HG03097 (cell line): ENCODE results near the gene RNF167.

Experiments
- ATAC-seq: cut with Tn5 transposase; IDR thresholded peaks from one replicate; pipeline ENCODE4 v1.9.1; 2021; ENCODE audit not compliant: unreplicated experiment, low FRiP score

Gene RNF167

DNA sequence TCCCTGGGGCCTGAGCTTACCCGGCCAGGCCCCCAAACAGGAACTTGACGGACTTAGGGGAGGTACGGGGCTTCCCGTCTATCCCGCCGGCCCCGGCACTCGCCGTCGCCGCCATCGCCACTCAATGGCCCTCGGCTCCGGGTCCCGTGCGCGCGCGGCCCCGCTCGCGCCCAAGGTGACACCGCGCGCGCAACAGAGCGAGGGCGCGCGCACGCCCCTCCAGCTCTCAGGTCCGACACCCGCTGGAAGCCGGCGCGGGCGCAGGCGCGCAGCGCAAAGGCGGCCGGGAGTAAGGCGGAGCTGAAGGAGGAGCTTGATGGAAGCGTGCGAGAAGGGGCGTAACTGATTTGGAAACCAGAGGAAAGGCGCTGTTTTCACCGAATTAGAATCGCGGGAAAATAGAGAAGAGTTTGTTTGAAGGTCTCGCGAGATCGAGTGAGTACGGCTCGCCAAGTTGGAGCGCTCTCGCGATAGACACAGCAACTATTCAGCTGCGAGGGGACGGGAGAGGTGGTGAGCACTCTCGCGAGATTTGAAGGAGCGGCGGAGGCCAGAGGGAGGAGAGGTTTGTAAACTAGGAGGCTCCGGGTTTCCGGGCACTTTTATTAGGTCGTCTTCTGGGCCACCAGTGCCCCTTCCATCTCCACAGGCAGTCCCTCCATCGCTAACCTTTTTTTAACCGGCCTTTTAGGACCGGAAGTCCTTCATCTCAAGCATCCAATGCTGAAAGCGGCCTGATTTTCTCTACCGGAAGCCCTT, at the start of gene RNF167, which contains the start of gene SLC25A11:
Gene RNF167 (plus strand): TSS at position 473 of the 759 bp plus-strand sequence. CDS start 642 bp downstream, outside the sequence.
Gene SLC25A11 (minus strand): TSS at position 251 of the 759 bp plus-strand sequence. CDS start 136 bp downstream, at position 115.
- peak; percentile 66 for ATAC-seq

DNA sequence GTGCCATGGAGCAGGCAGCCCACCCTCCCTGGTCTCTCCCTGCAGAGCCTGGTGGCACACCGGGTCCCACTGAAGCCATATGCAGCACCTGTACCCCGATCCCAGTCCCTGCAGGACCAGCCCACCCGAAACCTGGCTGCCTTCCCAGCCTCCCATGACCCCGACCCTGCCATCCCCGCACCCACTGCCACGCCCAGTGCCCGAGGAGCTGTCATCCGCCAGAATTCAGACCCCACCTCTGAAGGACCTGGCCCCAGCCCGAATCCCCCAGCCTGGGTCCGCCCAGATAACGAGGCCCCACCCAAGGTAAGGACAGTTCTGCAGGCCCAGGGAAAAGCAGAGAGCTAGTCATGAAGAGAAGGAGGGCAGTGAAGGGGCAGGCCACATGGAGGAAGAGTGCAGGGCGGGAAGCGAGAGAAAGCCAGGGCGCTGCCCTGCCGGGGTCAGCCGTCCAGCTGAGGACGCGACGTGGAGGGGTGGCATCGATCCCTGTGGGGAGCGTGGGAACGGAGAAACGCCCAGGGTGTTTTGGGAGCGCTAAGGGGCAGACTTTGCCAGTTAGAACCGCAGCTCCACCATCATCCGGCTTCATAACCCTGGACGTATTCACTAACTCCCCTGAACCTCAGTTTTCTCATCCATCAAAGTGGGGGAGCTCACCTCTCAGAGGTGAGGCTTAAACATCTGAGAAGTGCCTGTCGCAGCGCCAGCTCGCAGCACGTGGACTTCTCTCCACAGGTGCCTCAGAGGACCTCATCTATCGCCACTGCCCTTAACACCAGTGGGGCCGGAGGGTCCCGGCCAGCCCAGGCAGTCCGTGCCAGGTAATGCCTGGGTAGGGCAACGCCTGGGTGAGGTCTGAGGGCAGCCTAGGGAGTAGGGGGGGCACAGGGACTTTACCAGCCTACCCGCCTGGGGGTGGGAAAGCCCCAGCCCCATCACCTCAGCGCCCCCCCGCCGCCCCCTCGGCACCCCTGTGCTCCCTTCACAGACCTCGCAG, 48.4 kb upstream of the RNF167 start:
- no peak for ATAC-seq

DNA sequence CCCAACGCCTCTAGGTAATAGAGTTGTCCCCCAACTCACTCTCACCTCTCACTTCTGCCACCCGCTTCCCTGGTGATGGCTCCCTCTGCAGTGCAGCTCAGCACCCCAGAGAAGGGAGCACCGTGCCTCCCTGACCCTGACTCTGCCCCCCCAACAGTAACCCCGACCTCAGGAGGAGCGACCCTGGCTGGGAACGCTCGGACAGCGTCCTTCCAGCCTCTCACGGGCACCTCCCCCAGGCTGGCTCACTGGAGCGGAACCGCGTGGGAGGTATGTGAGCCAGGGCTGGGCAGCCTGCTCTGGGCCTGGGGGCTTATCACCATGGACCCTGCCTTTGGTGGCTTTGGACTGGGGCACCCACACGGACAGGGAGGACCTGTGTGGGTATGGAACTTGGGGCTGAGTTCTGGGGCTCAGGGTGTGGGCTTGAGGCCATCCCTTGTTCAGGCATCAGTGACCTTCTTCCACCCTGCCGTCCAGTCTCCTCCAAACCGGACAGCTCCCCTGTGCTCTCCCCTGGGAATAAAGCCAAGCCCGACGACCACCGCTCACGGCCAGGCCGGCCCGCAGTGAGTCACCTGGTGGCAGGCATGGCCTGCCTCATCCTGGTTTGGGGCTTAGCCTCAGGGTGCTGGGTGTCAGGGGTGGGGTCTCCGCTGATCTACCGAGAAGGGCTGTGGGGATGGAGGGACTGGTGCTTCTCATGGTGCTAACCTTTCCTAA, 47.4 kb upstream of the RNF167 start:
- no peak for ATAC-seq

- ATAC-seq, result no peak
Observed at GRCh38 chr17:4893272-4893671, 46.8 kb upstream of the RNF167 start.

DNA sequence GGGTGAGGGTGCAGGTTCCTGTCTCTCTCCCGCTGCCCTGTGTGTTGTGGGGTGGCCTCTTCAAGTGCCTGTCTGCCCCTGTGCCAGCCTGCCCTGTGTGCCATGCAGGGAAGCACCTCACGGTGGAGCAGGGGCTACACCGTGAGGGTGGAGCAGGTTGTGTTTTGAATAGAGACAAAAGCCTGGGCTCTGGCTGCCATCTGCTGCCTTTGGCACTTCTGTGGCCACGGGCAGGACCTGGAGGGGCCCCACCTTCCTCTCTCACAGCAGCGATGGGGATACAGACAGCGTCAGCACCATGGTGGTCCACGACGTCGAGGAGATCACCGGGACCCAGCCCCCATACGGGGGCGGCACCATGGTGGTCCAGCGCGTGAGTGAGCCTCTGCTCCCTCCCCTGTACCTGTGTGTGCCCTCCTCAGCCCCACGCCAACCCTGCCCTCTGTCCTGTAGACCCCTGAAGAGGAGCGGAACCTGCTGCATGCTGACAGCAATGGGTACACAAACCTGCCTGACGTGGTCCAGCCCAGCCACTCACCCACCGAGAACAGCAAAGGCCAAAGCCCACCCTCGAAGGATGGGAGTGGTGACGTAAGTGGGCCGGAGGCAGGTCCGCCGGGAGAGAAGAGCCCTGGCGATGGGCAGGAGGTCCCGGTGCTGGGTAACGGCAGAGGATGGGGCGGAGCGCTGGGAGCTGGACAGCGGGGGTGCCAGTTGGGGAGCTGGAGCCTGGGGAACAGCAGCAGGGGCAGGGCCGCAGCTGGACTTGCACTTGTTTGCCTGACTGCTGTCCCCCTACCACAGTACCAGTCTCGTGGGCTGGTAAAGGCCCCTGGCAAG, 46.1 kb upstream of the RNF167 start:
- ATAC-seq, result no peak

- ATAC-seq, result no peak
Observed at GRCh38 chr17:4895121-4895520, 44.9 kb upstream of the RNF167 start.

- ATAC-seq, result no peak
Observed at GRCh38 chr17:4895657-4896331, 44.3 kb upstream of the RNF167 start.

GRCh38 chr17:4896332-4897197, 43.5 kb upstream of the RNF167 start:
- no peak for ATAC-seq

GRCh38 chr17:4897198-4897687, 42.8 kb upstream of the RNF167 start:
- ATAC-seq, result no peak

DNA sequence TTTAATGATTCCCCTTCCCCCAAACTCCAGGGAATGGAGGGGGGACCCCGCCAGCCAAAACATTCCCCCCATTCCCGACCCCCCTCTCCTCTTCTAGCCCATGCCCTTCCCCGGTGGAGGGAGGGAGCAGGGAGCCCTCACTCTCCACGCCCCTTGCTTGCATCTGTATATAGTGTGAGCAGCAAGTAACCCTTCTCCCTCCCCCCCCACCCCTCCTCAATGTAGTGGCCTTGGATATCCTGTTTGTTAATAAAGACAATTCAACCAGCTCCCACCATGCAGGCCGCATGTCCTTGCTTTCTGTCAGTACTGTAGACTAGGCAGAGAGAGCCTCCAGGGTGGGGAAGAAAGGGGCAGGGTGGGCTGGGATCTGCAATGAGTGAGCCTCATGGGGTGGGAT, 42.3 kb upstream of the RNF167 start:
- no peak for ATAC-seq

DNA sequence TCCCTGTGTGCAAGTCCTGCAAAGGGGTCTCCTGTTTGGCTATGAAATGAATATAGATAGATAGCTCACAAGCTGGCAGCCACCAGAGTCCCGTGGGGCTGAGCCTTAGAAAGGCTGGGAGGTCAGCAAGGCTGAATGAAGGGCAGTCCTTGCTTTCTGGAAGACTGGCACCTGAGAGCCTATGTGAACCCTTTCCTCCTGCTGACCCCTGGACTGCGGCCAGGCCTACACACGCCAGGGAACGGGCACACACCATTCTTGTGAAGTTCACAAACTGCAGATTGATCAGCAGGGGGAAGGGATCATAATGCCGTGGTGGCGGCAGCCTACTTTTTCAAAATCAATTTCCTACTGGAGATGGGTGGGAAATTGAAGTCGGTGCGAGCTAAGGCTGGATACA, 41.7 kb upstream of the RNF167 start:
- ATAC-seq, result no peak

- no peak for ATAC-seq
Observed at GRCh38 chr17:4898927-4899326, 41.1 kb upstream of the RNF167 start.

DNA sequence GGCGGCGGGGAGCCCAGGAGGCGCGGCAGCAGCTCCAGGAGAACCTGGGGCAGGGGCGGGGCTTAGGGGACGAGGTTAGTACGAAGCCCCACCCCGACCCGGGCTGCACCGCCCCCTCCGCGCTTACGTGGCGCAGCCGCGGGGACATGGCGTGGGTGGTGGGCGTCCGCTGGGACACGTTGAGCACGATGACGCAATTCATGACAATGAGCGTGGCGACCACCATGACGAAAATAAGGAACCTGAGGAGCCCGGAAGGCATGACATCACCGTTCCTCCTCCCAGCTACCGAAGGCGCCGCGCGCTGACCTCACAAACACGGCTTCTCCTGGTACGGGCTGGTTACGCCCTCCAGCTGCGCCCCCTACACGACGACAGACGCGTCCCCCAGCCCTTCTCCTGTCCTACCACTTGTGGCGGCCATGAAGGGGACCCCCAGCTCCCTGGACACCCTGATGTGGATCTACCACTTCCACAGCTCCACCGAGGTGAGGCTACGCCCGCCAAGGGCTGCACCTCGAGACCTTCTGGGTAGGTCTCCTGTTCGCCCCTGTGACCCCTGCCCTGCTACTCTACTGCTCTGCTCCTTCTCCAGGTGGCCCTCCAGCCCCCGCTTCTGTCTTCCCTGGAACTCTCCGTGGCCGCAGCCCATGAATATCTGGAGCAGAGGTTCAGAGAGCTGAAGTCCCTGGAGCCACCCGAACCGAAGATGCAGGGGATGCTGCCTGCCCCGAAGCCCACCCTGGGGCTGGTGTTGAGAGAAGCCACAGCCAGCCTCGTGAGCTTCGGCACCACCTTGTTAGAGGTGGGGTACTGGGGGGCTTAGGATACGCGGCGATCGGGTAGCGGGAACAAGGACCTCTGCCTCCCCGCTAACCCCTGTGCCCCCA, 40.5 kb upstream of the RNF167 start, which contains the start of gene C17orf107:
Gene C17orf107 (plus strand): TSS at position 196 of the 890 bp plus-strand sequence. CDS start 227 bp downstream, at position 423.
- ATAC-seq, result no peak

- ATAC-seq, result no peak
Observed at GRCh38 chr17:4900231-4901107, 39.6 kb upstream of the RNF167 start.

- no peak for ATAC-seq
Observed at GRCh38 chr17:4901108-4901647, 38.9 kb upstream of the RNF167 start.
